Right atrium auricular region (tissue), 2 donors: ENCODE measurements around the gene SLC6A17. TPM values are rescaled to one million over a fixed set of nuclear protein-coding genes. Genes with fewer than 3 reads are reported as not detected.

ENCODE experiments used
- DNase-seq: peaks from one replicate; pipeline ENCODE4 v3.0.0-alpha.2; 2019; ENCODE audit warnings: low spot score
- H3K27ac ChIP-seq, 2 donors: fragments of 200-600 bp; sonication (generic); 1 replicate in 1 of 2; 2 replicates in 1 of 2; pipeline ENCODE4 v1.5.1; 2016 to 2019
- H3K27me3 ChIP-seq, 2 donors: fragments of 200-600 bp; sonication (generic); one replicate each; pipeline versions ENCODE4 v1.5.1 to v1.6.0; 2017 to 2019
- H3K36me3 ChIP-seq: fragments of 200-600 bp; sonication (generic); one replicate; pipeline ENCODE4 v1.5.1; 2016
- H3K4me1 ChIP-seq, 2 donors: fragments of 200-600 bp; sonication (generic); one replicate each; pipeline versions ENCODE4 v1.5.1 to v1.6.0; 2017 to 2019
- H3K4me3 ChIP-seq, 2 donors: fragments of 200-600 bp; sonication (generic); 1 replicate in 1 of 2; 2 replicates in 1 of 2; pipeline ENCODE4 v1.5.1; 2017 to 2019; ENCODE audit warnings: mild to moderate bottlenecking in 1 of 2, moderate library complexity in 1 of 2
- H3K9me3 ChIP-seq, 2 donors: fragments of 200-600 bp; sonication (generic); one replicate each; pipeline ENCODE4 v1.5.1; 2019
- CTCF ChIP-seq, 2 donors: fragments of 200-600 bp; sonication (generic); IDR thresholded peaks; one replicate each; pipeline ENCODE4 v1.5.1; 2019; ENCODE audit warnings: antibody characterized with exemption in 2 of 2
- total RNA-seq, 2 donors: library from RNA; depleted of rRNA; stranded (reverse); fragments of >200 nt; gene quantifications; one replicate each; pipeline ENCODE4 v1.1.0, GENCODE V29; 2016

The SLC6A17 gene
- total RNA-seq, 2 donors from 2014 or later, result not detected

- Histone ChIP-seq H3K36me3 (no peaks in the 10 kb centered on the region), H3K4me3 (no peak overlapping the region), H3K9me3 (no peaks in the 10 kb centered on the region), H3K4me1 (peaks cover 0 to 34% of the 10 kb centered on the region in 2 donors), H3K27me3 (no peaks in the 10 kb centered on the region), H3K27ac (no peak overlapping the region)
- no peak for DNase-seq
- no peak for TF ChIP-seq CTCF (IDR thresholded peaks at IDR 0.05)
Measured at GRCh38 chr1:110215621-110216515, 65.6 kb downstream of the SLC6A17 start.

- no peaks in the 10 kb centered on the region for H3K36me3 ChIP-seq
- no peak overlapping the region for H3K27ac ChIP-seq
- TF ChIP-seq CTCF (IDR thresholded peaks at IDR 0.05), result no peak
- no peaks in the 10 kb centered on the region for H3K27me3 ChIP-seq
- H3K9me3 ChIP-seq, result no peaks in the 10 kb centered on the region
- DNase-seq, result no peak
- peaks cover 0 to 24% of the 10 kb centered on the region in 2 donors for H3K4me1 ChIP-seq
- no peak overlapping the region for H3K4me3 ChIP-seq
Measured at GRCh38 chr1:110216844-110217444, 66.7 kb downstream of the SLC6A17 start.

- Histone ChIP-seq H3K9me3 (no peaks in the 10 kb centered on the region), H3K4me1 (peaks cover 0 to 15% of the 10 kb centered on the region in 2 donors), H3K4me3 (no peak overlapping the region), H3K27me3 (no peaks in the 10 kb centered on the region), H3K36me3 (peaks cover under 1% of the 10 kb centered on the region), H3K27ac (no peak overlapping the region)
- no peak for TF ChIP-seq CTCF (IDR thresholded peaks at IDR 0.05)
- DNase-seq, result no peak
Measured at GRCh38 chr1:110218137-110218536, 67.8 kb downstream of the SLC6A17 start.

- H3K36me3 ChIP-seq, result peaks cover 7% of the 10 kb centered on the region
- TF ChIP-seq CTCF (IDR thresholded peaks at IDR 0.05), result no peak
- peaks cover 0 to 15% of the 10 kb centered on the region in 2 donors for H3K4me1 ChIP-seq
- H3K27me3 ChIP-seq, result no peaks in the 10 kb centered on the region
- H3K27ac ChIP-seq, result no peak overlapping the region
- DNase-seq, result no peak
- H3K4me3 ChIP-seq, result no peak overlapping the region
- no peaks in the 10 kb centered on the region for H3K9me3 ChIP-seq
Measured at GRCh38 chr1:110218739-110219138, 68.4 kb downstream of the SLC6A17 start.

- TF ChIP-seq CTCF (IDR thresholded peaks at IDR 0.05), result no peak
- Histone ChIP-seq H3K27ac (no peak overlapping the region), H3K4me3 (no peak overlapping the region), H3K4me1 (peaks cover 0 to 5% of the 10 kb centered on the region in 2 donors), H3K27me3 (no peaks in the 10 kb centered on the region), H3K9me3 (no peaks in the 10 kb centered on the region), H3K36me3 (peaks cover 9% of the 10 kb centered on the region)
- no peak for DNase-seq
Measured at GRCh38 chr1:110220324-110220723, 70.0 kb downstream of the SLC6A17 start.
